ENCODE measurements around the gene ZEB2.

ZEB2 gene

GRCh38 chr2:144421606-144422510 is 98.1 kb downstream of the ZEB2 start:
- DNase-seq (ENCODE audit: low read depth): no peak

DNA sequence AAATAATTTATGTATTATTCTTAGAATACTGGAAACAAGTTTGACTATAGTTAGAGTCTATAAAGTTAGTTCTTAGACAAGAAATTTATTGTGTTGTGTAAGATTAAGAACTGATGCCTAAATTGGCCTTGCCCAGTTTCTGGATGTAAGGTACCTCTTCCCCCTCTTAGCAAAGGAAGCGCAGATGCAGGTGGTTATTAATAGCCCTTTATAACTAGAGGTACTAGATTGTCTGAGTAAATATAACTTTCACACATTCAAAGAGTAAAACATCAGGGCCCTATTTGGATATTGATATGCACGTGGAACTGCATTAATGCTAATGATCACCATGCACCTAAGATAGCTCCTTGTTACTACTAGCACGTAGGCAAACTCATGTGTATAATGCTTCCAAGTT is 100.7 kb downstream of the ZEB2 start:
- DNase-seq (ENCODE audit: low read depth): no peak

DNA sequence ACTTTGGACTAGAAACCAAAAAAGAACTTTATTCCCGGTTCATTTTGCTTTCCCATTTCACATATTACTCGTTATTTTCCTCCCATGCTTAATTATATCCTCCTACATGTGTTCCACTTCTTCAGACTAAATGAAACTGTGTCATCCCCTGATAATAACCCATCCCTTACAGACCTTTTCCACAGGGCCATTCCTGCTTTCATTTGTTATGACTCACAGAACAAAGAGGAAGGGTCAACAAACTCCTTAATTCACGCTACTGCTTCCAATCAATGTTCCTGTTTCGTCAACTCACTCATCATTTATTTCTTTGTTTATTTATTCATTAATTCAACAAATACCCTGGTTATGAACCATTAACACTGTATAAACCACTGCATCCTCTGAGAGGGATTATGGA is 104.5 kb downstream of the ZEB2 start:
- DNase-seq (ENCODE audit: low read depth): no peak

DNA sequence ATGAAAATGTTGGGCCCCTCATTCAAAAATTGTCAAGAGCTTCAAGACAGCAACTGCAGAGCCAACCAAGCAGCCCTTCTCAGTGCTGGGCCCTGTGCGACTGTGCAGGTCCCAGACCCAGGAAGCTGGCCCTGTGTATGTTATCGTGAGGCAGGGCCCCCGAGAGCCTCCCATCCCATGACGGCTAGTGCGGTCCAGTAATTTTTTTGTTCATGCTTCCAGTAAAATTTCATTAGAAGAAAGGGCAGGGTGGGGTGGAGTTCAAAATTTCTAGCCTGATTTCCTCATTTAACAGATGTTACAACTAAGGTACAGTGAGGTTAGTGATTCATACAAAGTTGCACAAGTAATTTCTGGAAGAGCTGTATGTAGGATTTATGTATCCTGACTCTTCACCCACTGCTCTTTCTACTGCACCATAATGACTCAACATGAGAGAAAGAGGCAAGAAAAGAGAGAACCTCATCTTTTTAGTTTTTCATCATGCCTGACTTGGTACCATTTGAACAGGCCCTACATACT is 105.5 kb downstream of the ZEB2 start:
- no peak for DNase-seq (ENCODE audit: low read depth)

GRCh38 chr2:144412709-144413108 is 107.2 kb downstream of the ZEB2 start:
- DNase-seq (ENCODE audit: low read depth): no peak

DNA sequence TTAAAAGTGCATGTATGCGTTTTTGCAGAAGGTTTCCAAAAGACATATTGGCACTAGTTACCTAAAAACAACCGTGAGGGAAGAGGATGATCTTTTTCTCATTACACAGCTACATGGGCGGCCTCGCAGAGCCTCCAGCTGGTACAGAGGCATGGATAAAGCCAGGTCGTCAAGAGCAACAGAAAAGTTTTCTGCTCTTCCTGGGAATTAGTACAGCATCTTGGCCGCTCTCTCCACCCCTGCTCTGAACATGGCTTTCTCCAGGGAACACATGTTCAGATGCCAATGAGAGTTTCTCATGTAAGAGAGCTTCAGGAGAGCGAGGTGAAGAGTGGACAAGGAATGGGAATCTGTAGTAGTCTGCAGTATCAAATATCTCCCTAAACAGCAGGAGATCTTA is 108.4 kb downstream of the ZEB2 start:
- DNase-seq (ENCODE audit: low read depth): no peak

DNA sequence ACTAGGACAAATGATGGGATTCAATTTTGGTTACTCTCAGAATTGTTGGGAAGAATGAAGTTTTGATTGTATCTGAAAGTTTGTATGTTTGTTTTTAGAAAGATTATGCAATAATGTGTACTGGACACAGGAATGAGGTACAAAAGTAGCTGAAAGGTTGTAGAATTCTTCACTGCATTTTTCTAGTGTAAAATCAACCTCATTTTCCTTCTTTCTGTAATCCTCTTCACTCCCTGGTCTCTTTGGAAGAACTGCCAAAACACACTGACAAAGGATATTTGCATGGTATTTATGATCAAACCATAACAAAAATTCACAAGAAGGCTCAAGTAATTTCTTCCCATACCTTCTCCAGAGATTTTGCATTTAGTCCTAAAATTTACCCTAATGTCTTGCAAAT is 110.7 kb downstream of the ZEB2 start:
- DNase-seq (ENCODE audit: low read depth): no peak

DNA sequence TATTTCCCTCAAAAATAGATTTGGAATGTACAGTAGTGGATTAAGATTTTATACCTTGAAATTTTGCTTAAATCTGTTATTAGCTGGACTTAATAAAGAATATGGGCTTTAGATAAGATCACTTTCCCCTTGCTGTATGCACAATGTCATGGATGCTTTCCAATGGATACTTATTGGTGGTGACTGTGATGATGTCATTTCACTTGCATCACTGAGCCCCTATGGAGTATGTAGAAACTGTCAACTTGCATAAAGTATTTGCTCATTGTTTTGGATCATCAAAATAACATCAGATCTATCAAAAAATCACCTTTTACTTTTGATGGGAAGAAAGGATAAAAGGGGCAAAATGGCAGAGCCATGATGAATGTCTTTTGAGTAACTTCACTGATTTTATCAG is 112.7 kb downstream of the ZEB2 start:
- DNase-seq (ENCODE audit: low read depth): no peak

DNA sequence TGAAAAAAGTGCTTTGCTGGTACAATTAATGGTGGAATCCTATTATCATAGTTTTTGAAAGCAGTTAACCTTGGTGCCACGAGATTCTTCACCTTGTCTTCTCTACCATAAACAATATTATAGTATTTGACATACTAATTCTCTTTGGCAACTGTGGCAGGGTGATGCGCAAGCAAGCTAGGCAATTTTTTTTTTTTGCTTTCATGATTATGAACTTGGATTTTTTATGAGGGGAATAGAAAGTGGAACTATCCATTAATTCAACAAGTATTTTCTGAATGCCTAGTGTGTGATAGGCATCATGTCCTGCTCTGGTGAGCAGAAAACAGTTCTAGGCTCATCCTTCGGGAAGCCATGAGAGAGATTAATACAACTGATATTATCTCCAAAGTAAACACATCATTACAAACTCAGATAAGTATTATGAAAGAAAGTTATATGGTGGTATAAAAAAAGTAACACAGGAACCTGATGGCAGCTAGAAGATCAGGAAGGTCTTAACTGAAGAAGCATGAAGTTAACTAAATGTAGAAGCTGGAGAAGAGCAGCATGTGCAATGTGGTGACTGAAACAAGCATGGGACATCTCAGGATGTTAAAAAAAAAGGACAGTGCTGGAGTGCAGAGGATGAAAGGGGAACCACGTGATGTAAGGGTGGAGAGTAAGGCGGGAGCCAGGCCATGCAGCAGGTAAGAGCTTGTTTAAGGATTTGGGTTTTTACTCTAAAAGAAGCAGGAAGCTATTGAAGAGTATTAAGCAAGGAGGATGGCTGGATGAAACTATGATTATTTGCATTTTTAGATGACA is 113.7 kb downstream of the ZEB2 start:
- no peak for DNase-seq (ENCODE audit: low read depth)

DNA sequence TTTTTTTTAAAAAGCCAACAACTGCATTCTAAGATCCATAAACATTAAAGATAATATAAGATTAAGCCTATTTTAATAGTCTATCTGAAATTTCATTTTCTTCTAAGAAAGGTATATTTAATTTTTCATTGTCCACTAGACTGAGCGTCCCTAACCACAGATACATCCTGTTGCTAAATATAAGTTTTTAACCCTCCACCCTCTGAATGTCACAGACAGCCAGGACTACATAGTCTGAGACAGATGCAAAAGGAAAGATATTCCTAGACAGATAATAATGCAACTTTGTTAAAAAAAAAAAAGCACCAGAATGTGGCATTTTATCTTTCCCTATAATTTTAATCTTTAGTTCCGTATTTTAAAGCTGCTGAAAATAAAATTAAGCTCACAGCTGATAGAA is 114.6 kb downstream of the ZEB2 start:
- no peak for DNase-seq (ENCODE audit: low read depth)

- DNase-seq (ENCODE audit: low read depth): no peak
Measured at GRCh38 chr2:144404586-144405314, 115.2 kb downstream of the ZEB2 start.

GRCh38 chr2:144403933-144404332 is 116.0 kb downstream of the ZEB2 start:
- DNase-seq (ENCODE audit: low read depth): no peak

DNA sequence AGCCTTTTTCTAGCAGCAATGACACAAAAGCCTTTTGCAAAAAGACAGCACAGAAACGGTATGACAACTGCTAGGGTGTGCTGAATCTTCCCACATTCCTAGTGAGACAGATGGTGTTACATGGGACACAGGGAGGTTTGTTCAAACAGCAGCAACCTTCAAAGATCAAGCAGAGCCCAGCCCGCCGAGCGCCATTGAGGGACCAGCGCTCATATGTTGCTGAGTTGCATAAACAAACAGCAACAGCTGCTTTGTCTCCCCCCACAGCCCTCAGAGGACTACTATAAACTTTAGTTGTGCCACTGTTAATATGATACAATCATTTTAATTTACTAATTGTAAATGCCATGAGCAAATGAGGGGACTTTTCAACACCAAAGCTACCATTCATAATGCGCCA is 117.7 kb downstream of the ZEB2 start:
- DNase-seq (ENCODE audit: low read depth): no peak

- no peak for DNase-seq (ENCODE audit: low read depth)
Measured at GRCh38 chr2:144401036-144401435, 118.9 kb downstream of the ZEB2 start.

DNA sequence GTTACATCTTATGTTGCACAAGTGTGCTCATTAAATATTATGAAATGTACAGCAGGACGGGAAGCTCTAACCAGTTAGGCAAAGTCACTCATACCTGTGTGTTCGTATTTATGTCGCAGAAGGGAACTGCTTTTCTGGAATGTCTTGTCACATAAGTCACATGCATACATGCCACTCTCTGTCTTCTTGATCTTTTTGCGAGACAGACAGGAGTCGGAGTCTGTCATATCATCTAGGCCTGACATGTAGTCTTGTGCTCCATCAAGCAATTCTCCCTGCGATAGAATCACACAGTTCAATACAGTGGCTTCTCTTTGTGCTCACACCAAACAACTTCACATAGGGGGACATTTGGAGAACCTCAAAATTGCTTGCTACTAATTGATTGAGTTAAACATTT is 123.6 kb downstream of the ZEB2 start:
- DNase-seq (ENCODE audit: low read depth): no peak

DNA sequence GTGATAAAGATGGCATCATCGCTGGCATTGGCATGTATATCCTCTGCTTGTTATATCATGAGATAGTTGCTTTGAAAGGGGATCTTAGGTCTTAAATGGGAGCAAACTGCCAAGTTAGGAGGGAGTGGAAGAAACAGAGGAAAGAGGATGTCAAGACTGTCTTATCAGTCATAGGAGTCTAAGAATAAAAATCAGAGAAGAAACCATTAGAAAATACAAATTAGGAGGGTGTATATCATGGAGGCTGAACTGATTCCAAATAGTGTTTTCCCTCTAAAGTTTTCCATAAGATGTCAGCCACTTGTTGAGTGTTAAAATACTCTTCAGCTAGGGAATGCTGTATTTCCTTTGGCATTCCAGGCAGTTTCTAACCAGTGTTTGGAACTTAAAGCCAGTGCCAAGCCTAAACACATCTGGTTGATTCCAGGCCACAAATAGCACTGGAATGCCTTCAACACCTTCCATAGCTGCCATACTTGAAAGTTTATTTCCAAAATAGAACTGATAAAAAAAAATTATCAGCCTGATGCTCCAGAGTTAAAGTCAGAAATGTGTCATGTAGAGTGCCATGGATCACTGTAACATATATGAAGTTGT is 129.4 kb downstream of the ZEB2 start:
- DNase-seq (ENCODE audit: low read depth): no peak

GRCh38 chr2:144389930-144390311 is 130.0 kb downstream of the ZEB2 start:
- DNase-seq (ENCODE audit: low read depth): no peak

GRCh38 chr2:144389151-144389929 is 130.6 kb downstream of the ZEB2 start:
- no peak for DNase-seq (ENCODE audit: low read depth)

GRCh38 chr2:144385381-144385780 is 134.5 kb downstream of the ZEB2 start:
- DNase-seq (ENCODE audit: low read depth): no peak

DNA sequence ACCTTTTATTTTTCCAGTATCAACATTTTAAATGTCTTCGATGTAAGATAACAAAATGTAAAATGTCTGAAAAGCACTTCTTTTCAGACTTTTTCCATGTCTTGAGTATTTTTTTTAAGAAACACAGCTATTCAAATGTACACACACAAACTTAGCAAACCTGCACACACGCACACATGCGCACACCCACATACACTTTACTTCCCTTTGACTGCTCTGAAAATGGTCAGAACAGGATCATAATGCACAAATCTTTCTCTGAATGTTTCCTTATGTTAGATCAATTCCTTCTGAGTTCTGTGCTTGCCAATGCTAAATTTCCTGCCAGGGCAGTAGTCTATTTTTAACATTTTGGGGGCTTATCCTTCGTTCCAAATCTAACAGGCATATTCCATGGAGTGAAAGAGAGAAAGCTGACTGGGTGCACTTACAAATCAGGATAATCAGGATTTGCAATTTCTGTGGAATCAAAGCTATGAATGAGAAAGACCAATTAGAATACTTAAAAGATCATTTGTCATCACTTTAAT is 136.3 kb downstream of the ZEB2 start:
- DNase-seq (ENCODE audit: low read depth): no peak

DNA sequence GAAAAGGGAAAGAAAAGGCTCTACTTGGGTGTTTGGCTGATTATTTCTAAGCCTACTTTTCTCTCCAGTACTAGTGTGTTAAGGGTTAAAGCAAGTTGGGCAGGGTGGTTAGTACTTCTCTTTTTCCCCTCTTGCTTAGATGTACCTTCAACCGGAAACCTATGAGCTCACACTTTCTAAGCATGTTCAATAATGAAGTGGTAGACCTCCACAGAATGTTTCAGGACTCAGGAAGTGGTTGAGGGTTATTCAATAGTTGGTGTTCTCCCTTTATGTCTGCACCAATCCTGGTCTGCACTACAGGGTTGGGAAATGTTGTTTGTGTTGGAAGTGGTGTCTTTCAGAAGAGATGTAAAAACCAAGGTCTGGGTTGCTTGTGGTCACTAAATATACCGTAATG is 137.1 kb downstream of the ZEB2 start:
- no peak for DNase-seq (ENCODE audit: low read depth)

All from activated T-cell treated with anti-CD3 and anti-CD28 coated beads for 1 hour (primary cell).